ENCODE measurements around the gene MIB1. TPM values are rescaled to one million over a fixed set of nuclear protein-coding genes. Genes with fewer than 3 reads are reported as not detected.

MIB1 gene
- total RNA-seq, 2 experiments from 2014 or later: 34.6 to 37.4 TPM

- TF ChIP-seq CTCF (IDR thresholded peaks at IDR 0.05): no peak
- H3K4me3 Mint-ChIP-seq: no peak overlapping the region
- ChIA-PET POLR2A (no interaction called here), CTCF (interaction anchor here (2.2 kb wide), 1 partner anchor 25 kb away, joined by 4 read pairs; no protein-coding TSS in a partner anchor)
- ATAC-seq (no peak), DNase-seq (no peak)
- no peaks in the 10 kb centered on the region for H3K36me3 Mint-ChIP-seq (ENCODE audit: low read depth)
- peaks cover 10% of the 10 kb centered on the region for H3K9me3 Mint-ChIP-seq
- intact Hi-C loops (cut with micrococcal nuclease): no loop called here
- H3K27me3 Mint-ChIP-seq: peaks cover 5% of the 10 kb centered on the region
- no peaks in the 10 kb centered on the region for H3K4me1 Mint-ChIP-seq (ENCODE audit: low read depth)
- no peak overlapping the region for H3K27ac Mint-ChIP-seq
Measured at GRCh38 chr18:21916594-21916993, 176.0 kb downstream of the MIB1 start.

- H3K4me1 Mint-ChIP-seq (ENCODE audit: low read depth): no peaks in the 10 kb centered on the region
- ChIA-PET POLR2A (no interaction called here), CTCF (interaction anchor here (2.2 kb wide), 1 partner anchor 23 kb away, joined by 4 read pairs; no protein-coding TSS in a partner anchor)
- no peak overlapping the region for H3K4me3 Mint-ChIP-seq
- DNase-seq: no peak
- peaks cover 4% of the 10 kb centered on the region for H3K27me3 Mint-ChIP-seq
- intact Hi-C loops (cut with micrococcal nuclease): no loop called here
- TF ChIP-seq CTCF (IDR thresholded peaks at IDR 0.05): no peak
- no peaks in the 10 kb centered on the region for H3K36me3 Mint-ChIP-seq (ENCODE audit: low read depth)
- no peak for ATAC-seq
- no peak overlapping the region for H3K27ac Mint-ChIP-seq
- peaks cover 10% of the 10 kb centered on the region for H3K9me3 Mint-ChIP-seq
Measured at GRCh38 chr18:21918693-21919092, 178.1 kb downstream of the MIB1 start.

Other genes with a start within 250 kb of the MIB1 start
- 10 to 100 TPM; 21.8 to 23.1 TPM for gene ESCO1, start 140.1 kb upstream of the MIB1 start, total RNA-seq
- gene SNRPD1, start 128.5 kb upstream of the MIB1 start, total RNA-seq: 100 to 1,000 TPM; 148 to 159 TPM
- 10 to 100 TPM; 17.8 to 18.0 TPM for gene ABHD3, start 36.0 kb upstream of the MIB1 start, total RNA-seq

Data from activated CD8-positive, alpha-beta T cell treated with anti-CD3 and anti-CD28 coated beads for 36 hours (primary cell).